Stimulated activated CD8-positive, alpha-beta memory T cell treated with anti-CD3 and anti-CD28 coated beads, Interleukin-15, amount 100 ng/mL, for 48 hours (primary cell): ENCODE results near the gene GPR18.

ENCODE experiments used
- DNase-seq, 2 donors: peaks; one replicate each; pipeline ENCODE4 v3.0.0-alpha.2; 2020; ENCODE audit warnings: low read depth in 2 of 2

The GPR18 gene

GRCh38 chr13:99208185-99208584 is 50.0 kb downstream of the GPR18 start:
- DNase-seq, result no peak

GRCh38 chr13:99207511-99207910 is 50.7 kb downstream of the GPR18 start:
- DNase-seq, result no peak

GRCh38 chr13:99206873-99207272 is 51.3 kb downstream of the GPR18 start:
- DNase-seq, result no peak

- no peak for DNase-seq
Observed at GRCh38 chr13:99206226-99206625, 52.0 kb downstream of the GPR18 start.

GRCh38 chr13:99205621-99206220 is 52.5 kb downstream of the GPR18 start:
- DNase-seq, result no peak
